GM23248 (cell line): ENCODE measurements around the gene ACAP3. TPM values are rescaled to one million over a fixed set of nuclear protein-coding genes. Genes with fewer than 3 reads are reported as not detected.

Experiments
- DNase-seq: peaks from one replicate; pipeline ENCODE4 v3.0.0-alpha.2; 2015
- H2AFZ ChIP-seq: fragments of 200-600 bp; sonication (generic); 2 replicates; pipeline ENCODE4 v1.6.1; 2016; ENCODE audit warnings: antibody characterized with exemption
- H3F3A ChIP-seq: fragments of 200-600 bp; sonication (generic); 2 replicates; pipeline ENCODE4 v1.6.1; 2016; ENCODE audit warnings: mild to moderate bottlenecking, antibody characterized with exemption, mixed run types; ENCODE audit not compliant: insufficient read depth
- H3K27ac ChIP-seq: fragments of 200-600 bp; sonication (generic); 2 replicates; pipeline ENCODE4 v1.5.1; 2016; ENCODE audit warnings: mild to moderate bottlenecking
- H3K27me3 ChIP-seq: fragments of 200-600 bp; sonication (generic); replicated peaks from 2 replicates; pipeline ENCODE4 v1.6.1; 2016; ENCODE audit warnings: mild to moderate bottlenecking; ENCODE audit not compliant: insufficient read depth
- H3K36me3 ChIP-seq: fragments of 200-600 bp; sonication (generic); 2 replicates; pipeline ENCODE4 v1.6.1; 2016; ENCODE audit warnings: low read depth, mild to moderate bottlenecking
- H3K4me1 ChIP-seq: fragments of 200-600 bp; sonication (generic); 2 replicates; pipeline ENCODE4 v1.6.1; 2016; ENCODE audit warnings: mild to moderate bottlenecking; ENCODE audit not compliant: insufficient read depth
- H3K4me2 ChIP-seq: fragments of 200-600 bp; sonication (generic); one replicate; pipeline ENCODE4 v1.6.1; 2016; ENCODE audit warnings: mild to moderate bottlenecking; ENCODE audit not compliant: unreplicated experiment
- H3K4me3 ChIP-seq: fragments of 200-600 bp; sonication (generic); 2 replicates; pipeline ENCODE4 v1.5.1; 2016; ENCODE audit warnings: mild to moderate bottlenecking
- H3K79me2 ChIP-seq: fragments of 200-600 bp; sonication (generic); 2 replicates; pipeline ENCODE4 v1.6.1; 2016; ENCODE audit warnings: mild to moderate bottlenecking; ENCODE audit not compliant: insufficient read depth
- H3K9ac ChIP-seq: fragments of 200-600 bp; sonication (generic); 2 replicates; pipeline ENCODE4 v1.6.1; 2016; ENCODE audit warnings: mild to moderate bottlenecking
- H3K9me2 ChIP-seq: fragments of 200-600 bp; sonication (generic); 2 replicates; pipeline ENCODE4 v1.6.1; 2016; ENCODE audit warnings: mixed run types, mild to moderate bottlenecking, moderate library complexity; ENCODE audit not compliant: insufficient read depth
- H3K9me3 ChIP-seq: fragments of 200-600 bp; sonication (generic); one replicate; pipeline ENCODE4 v1.6.1; 2017; ENCODE audit warnings: low read depth
- H4K20me1 ChIP-seq: fragments of 200-600 bp; sonication (generic); 2 replicates; pipeline ENCODE4 v1.6.0; 2016; ENCODE audit not compliant: insufficient read depth
- EZH2 ChIP-seq: fragments of 200-600 bp; sonication (generic); IDR thresholded peaks from 2 replicates; pipeline ENCODE4 v1.6.1; 2018; ENCODE audit warnings: antibody characterized with exemption, mild to moderate bottlenecking; ENCODE audit not compliant: insufficient read depth, poor library complexity, severe bottlenecking
- EZH2phosphoT487 ChIP-seq: fragments of 200-600 bp; sonication (generic); IDR thresholded peaks from 2 replicates; pipeline ENCODE4 v1.6.1; 2018; ENCODE audit warnings: antibody characterized with exemption, moderate library complexity, mild to moderate bottlenecking, low read depth; ENCODE audit not compliant: insufficient read depth
- WGBS, 2 experiments: methylation state at CpG; one replicate each; pipeline ENCODE4 v1.1.6; 2015 to 2017; ENCODE audit warnings: low lambda C conversion rate in 2 of 2, low coverage in 1 of 2; ENCODE audit errors: missing lambda C conversion rate in 2 of 2; 5-methylcytosine and 5-hydroxymethylcytosine counted together
- in situ Hi-C: fragments of 300-500 bp; cut with MboI; formaldehyde crosslinking; loops from 2 replicates; pipeline ENCODE4 v1.15.0; 2020
- polyA plus RNA-seq: library from polyadenylated mRNA; unstranded; fragments of >200 nt; fragmentation: Nextera tagmentation; extraction: Ambion mirVana; gene quantifications from 2 replicates; pipeline ENCODE4 v1.2.1, GENCODE V29; 2016
- total RNA-seq: library from RNA; depleted of rRNA; stranded (reverse); fragments of >200 nt; shearing (Covaris generic); gene quantifications from 2 replicates; pipeline ENCODE4 v1.2.3, GENCODE V29; 2014

The ACAP3 gene
- total and polyA plus RNA-seq, 2 experiments from 2014 or later, result 11.8 to 68.0 TPM

DNA sequence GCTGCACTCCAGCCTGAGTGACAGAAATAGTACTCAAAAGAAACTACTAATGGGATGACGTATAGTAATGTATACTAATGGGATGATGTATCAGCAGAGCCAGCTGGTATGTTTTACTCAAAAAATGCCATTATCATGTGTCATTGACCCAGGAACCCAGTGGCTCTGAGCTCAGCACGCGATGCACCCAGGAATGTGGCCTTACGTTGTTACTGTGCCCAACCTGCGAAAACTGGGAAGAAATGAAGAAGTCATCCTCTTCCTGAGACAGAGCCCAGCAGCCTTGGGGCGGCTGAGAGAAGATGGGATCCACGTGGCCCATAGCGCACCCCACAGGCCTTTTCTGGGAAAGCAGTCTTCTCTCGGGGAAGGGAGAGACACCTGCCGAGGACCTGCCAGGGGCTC is 42.9 kb downstream of the ACAP3 start:
- in situ Hi-C loops, result no loop called here
- peaks cover 28% of the 10 kb centered on the region; the same call in 1 of the 2 replicates for H3K36me3 ChIP-seq
- peak overlapping the region; percentile 67 for H3K9ac ChIP-seq
- H3K27ac ChIP-seq, result peak overlapping the region; percentile 89
- H3K4me1 ChIP-seq, result peaks cover 25% of the 10 kb centered on the region
- H3K9me2 ChIP-seq, result no peaks in the 10 kb centered on the region
- H3K79me2 ChIP-seq, result peaks cover 90% of the 10 kb centered on the region
- TF ChIP-seq EZH2, result no peak
- TF ChIP-seq EZH2phosphoT487, result no peak
- peak overlapping the region; percentile 54 for H3K4me2 ChIP-seq
- H4K20me1 ChIP-seq, result no peaks in the 10 kb centered on the region
- H2AFZ ChIP-seq, result no peak overlapping the region
- H3F3A ChIP-seq, result peaks cover 25% of the 10 kb centered on the region
- 17 to 20% methylated on average over 10 of the region's 10 CpGs for WGBS, 2 experiments
- no peaks in the 10 kb centered on the region for H3K27me3 ChIP-seq
- no peaks in the 10 kb centered on the region for H3K9me3 ChIP-seq
- H3K4me3 ChIP-seq, result no peak overlapping the region
- peak; percentile 99 for DNase-seq

DNA sequence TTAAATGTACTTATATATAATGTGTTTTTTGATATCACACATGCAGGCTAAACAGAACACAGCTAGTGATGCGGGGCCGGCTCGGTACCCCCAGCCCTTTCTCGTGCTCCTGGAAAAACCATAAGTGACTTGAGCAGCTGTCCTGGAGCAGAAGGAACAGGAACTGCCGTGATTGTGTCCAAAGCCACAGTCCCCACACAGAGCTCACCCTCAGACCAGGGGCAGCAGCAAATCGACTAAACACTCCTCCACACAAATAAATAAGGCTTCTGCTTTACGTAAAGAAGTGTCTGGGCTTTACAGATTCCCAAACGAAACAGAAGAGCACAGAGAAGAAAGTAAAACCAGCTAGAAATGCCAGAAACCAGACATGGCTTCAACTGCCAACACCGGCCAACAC is 43.7 kb downstream of the ACAP3 start:
- Histone ChIP-seq H3K27me3 (no peaks in the 10 kb centered on the region), H2AFZ (no peak overlapping the region), H4K20me1 (no peaks in the 10 kb centered on the region), H3K27ac (peak overlapping the region; percentile 89), H3K9me2 (no peaks in the 10 kb centered on the region), H3K36me3 (peaks cover 28% of the 10 kb centered on the region; the same call in 1 of the 2 replicates), H3K9ac (peak overlapping the region; percentile 57), H3K4me1 (peaks cover 25% of the 10 kb centered on the region), H3K4me3 (no peak overlapping the region), H3F3A (peaks cover 25% of the 10 kb centered on the region), H3K79me2 (peaks cover 90% of the 10 kb centered on the region), H3K4me2 (no peak overlapping the region), H3K9me3 (no peaks in the 10 kb centered on the region)
- WGBS, 2 experiments, result 88 to 91% methylated on average over 9 of the region's 9 CpGs
- no peak for TF ChIP-seq EZH2
- no peak for TF ChIP-seq EZH2phosphoT487
- in situ Hi-C loops, result no loop called here
- no peak for DNase-seq

- WGBS, 2 experiments, result 99 to 100% methylated on average over 8 of the region's 8 CpGs
- DNase-seq, result no peak
- H3K36me3 ChIP-seq, result peaks cover 28% of the 10 kb centered on the region; the same call in 1 of the 2 replicates
- no peak for TF ChIP-seq EZH2phosphoT487
- no peak for TF ChIP-seq EZH2
- no peak overlapping the region for H3K4me3 ChIP-seq
- peaks cover 25% of the 10 kb centered on the region for H3K4me1 ChIP-seq
- H2AFZ ChIP-seq, result no peak overlapping the region
- H3K9me2 ChIP-seq, result no peaks in the 10 kb centered on the region
- peaks cover 25% of the 10 kb centered on the region for H3F3A ChIP-seq
- no peaks in the 10 kb centered on the region for H4K20me1 ChIP-seq
- H3K9me3 ChIP-seq, result no peaks in the 10 kb centered on the region
- H3K9ac ChIP-seq, result no peak overlapping the region
- peaks cover 90% of the 10 kb centered on the region for H3K79me2 ChIP-seq
- no peak overlapping the region for H3K4me2 ChIP-seq
- no peaks in the 10 kb centered on the region for H3K27me3 ChIP-seq
- in situ Hi-C loops, result no loop called here
- H3K27ac ChIP-seq, result no peak overlapping the region
These were observed 45.0 kb downstream of the ACAP3 start for GRCh38 chr1:1262758-1263157.

GRCh38 chr1:1262071-1262470 is 45.7 kb downstream of the ACAP3 start:
- Histone ChIP-seq H2AFZ (no peak overlapping the region), H3K27ac (no peak overlapping the region), H3K4me2 (no peak overlapping the region), H3K79me2 (peaks cover 87% of the 10 kb centered on the region), H3K27me3 (no peaks in the 10 kb centered on the region), H3F3A (peaks cover 24% of the 10 kb centered on the region), H3K4me3 (no peak overlapping the region), H3K36me3 (peaks cover 28% of the 10 kb centered on the region; the same call in 1 of the 2 replicates), H3K9me3 (no peaks in the 10 kb centered on the region), H3K4me1 (peaks cover 25% of the 10 kb centered on the region), H3K9me2 (no peaks in the 10 kb centered on the region), H3K9ac (no peak overlapping the region), H4K20me1 (no peaks in the 10 kb centered on the region)
- WGBS, 2 experiments, result 93 to 96% methylated on average over 15 to 17 of the region's 17 CpGs
- DNase-seq, result no peak
- TF ChIP-seq EZH2phosphoT487 (no peak), EZH2 (no peak)
- in situ Hi-C loops, result no loop called here
